K562 (cell line): Measurements from ENCODE around the gene TOR1AIP2.

Experiments used
- BRD4 ChIP-seq: fragments of 200-600 bp; sonication (generic); IDR thresholded peaks from 2 replicates; pipeline ENCODE4 v1.6.1; 2017; ENCODE audit warnings: inconsistent platforms
- EWSR1 ChIP-seq: fragments of 450-650 bp; IDR thresholded peaks from 2 replicates; pipeline ENCODE4 v1.6.1; 2018; ENCODE audit warnings: borderline replicate concordance, mild to moderate bottlenecking, low read depth, moderate library complexity; ENCODE audit not compliant: partially characterized antibody
- EZH2 ChIP-seq: IDR thresholded peaks from 2 replicates; pipeline ENCODE4 v1.6.1; 2012; ENCODE audit warnings: low read depth, mild to moderate bottlenecking, inconsistent platforms, low read length, borderline replicate concordance
- HDAC1 ChIP-seq, 2 experiments: fragments of 450-650 bp; IDR thresholded peaks; 2 replicates each; pipeline ENCODE4 v1.6.1; 2016 to 2017; ENCODE audit warnings: inconsistent platforms in 1 of 2, mild to moderate bottlenecking in 1 of 2, moderate library complexity in 1 of 2
- HMG20A ChIP-seq: fragments of 450-650 bp; formaldehyde crosslinking; conservative IDR thresholded peaks from 2 replicates; pipeline ENCODE4 v1.4.0; 2020; ENCODE audit warnings: mild to moderate bottlenecking, mixed read lengths
- NFIC ChIP-seq: fragments of 450-650 bp; IDR thresholded peaks from 2 replicates; pipeline ENCODE4 v1.6.1; 2017; ENCODE audit warnings: mild to moderate bottlenecking, inconsistent platforms
- POLR2AphosphoS2 ChIP-seq: IDR thresholded peaks from 2 replicates; pipeline ENCODE4 v1.6.1; 2012; ENCODE audit warnings: low read length, improper control_type of control experiment
- POLR2AphosphoS5 ChIP-seq: IDR thresholded peaks from 2 replicates; pipeline ENCODE4 v1.6.1; 2011; ENCODE audit warnings: mild to moderate bottlenecking, low read depth, low read length, moderate library complexity; ENCODE audit not compliant: control insufficient read depth, insufficient read depth
- SMAD1 ChIP-seq: fragments of 150-350 bp; IDR thresholded peaks from 2 replicates; pipeline ENCODE4 v1.6.1; 2014; ENCODE audit warnings: low read length, low read depth; ENCODE audit not compliant: partially characterized antibody
- XRCC3 ChIP-seq: fragments of 450-650 bp; IDR thresholded peaks from 2 replicates; pipeline ENCODE4 v1.6.1; 2017; ENCODE audit warnings: mild to moderate bottlenecking, moderate library complexity
- YY1 ChIP-seq, 3 experiments: IDR thresholded peaks; 2 replicates each; pipeline ENCODE4 v1.6.1; 2011; ENCODE audit warnings: low read length in 2 of 3, mild to moderate bottlenecking in 2 of 3, moderate library complexity in 2 of 3, borderline replicate concordance in 1 of 3, control low read depth in 1 of 3, low read depth in 1 of 3; ENCODE audit not compliant: insufficient read depth in 3 of 3, insufficient replicate concordance in 2 of 3, control insufficient read depth in 1 of 3, insufficient read length in 1 of 3; ENCODE audit errors: extremely low read depth in 1 of 3
- ZNF354B ChIP-seq: fragments of 250-450 bp; sonication (Bioruptor Pico); IDR thresholded peaks from 2 replicates; pipeline ENCODE4 v1.4.0; 2020
- TF ChIP-seq, protein P1 (sequence below), 2 experiments: IDR thresholded peaks; 2 replicates each; pipeline ENCODE4 v1.6.1; 2011; ENCODE audit warnings: borderline replicate concordance in 1 of 2, control low read depth in 1 of 2, low read depth in 1 of 2, low read length in 1 of 2, mild to moderate bottlenecking in 1 of 2, mixed read lengths in 1 of 2, moderate library complexity in 1 of 2; ENCODE audit not compliant: insufficient read depth in 1 of 2, insufficient read length in 1 of 2, poor library complexity in 1 of 2, severe bottlenecking in 1 of 2; ENCODE audit errors: extremely low read depth in 1 of 2

DNA sequence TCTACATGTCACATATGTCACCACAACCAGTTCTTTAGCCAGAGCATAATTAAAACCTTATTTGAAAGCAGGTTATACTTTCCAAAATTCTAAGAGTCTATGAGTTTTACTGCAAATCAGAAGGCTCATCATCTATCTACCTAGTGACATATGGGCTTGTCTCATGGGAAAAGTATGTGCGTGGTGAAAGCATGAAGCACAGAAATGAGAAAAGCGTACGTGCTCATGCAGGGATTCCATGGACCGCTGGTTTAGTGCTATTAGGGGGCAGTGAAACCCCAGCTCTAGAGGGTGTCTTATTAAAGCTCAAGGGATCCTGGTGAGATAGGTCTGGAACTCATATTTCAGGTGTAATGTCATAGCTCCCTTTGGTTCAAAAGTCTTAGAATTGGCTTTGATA, 84.3 kb downstream of the TOR1AIP2 start:
- no peak for TF ChIP-seq YY1 (IDR thresholded peaks at IDR 0.05; ENCODE audit: borderline replicate concordance in 1 of 3, control insufficient read depth in 1 of 3, extremely low read depth in 1 of 3, insufficient read depth in 3 of 3, insufficient read length in 1 of 3, insufficient replicate concordance in 2 of 3, low read depth in 1 of 3, low read length in 2 of 3)
- no peak for TF ChIP-seq POLR2AphosphoS5
- no peak for TF ChIP-seq SMAD1
- no peak for TF ChIP-seq ZNF354B (CRISPR knock-in tag)
- TF ChIP-seq EZH2, result no peak
- TF ChIP-seq POLR2AphosphoS2, result no peak
- TF ChIP-seq XRCC3, result no peak
- no peak for TF ChIP-seq BRD4
- TF ChIP-seq, protein P1, sequence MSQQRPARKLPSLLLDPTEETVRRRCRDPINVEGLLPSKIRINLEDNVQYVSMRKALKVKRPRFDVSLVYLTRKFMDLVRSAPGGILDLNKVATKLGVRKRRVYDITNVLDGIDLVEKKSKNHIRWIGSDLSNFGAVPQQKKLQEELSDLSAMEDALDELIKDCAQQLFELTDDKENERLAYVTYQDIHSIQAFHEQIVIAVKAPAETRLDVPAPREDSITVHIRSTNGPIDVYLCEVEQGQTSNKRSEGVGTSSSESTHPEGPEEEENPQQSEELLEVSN (IDR thresholded peaks at IDR 0.05; ENCODE audit: borderline replicate concordance in 1 of 2, extremely low read depth in 1 of 2, insufficient read depth in 1 of 2, insufficient read length in 1 of 2, low read depth in 1 of 2, low read length in 1 of 2, poor library complexity in 1 of 2, severe bottlenecking in 1 of 2), result no peak
- no peak for TF ChIP-seq NFIC
- TF ChIP-seq HMG20A (CRISPR knock-in tag), result no peak
- no peak for TF ChIP-seq HDAC1 (IDR thresholded peaks at IDR 0.05)
- no peak for TF ChIP-seq EWSR1
